ENCODE data around the gene RNF187. TPM values are rescaled to one million over a fixed set of nuclear protein-coding genes. Genes with fewer than 3 reads are reported as not detected.

RNF187 gene
- total RNA-seq, 1 donor from 2014 or later: 193 TPM

DNA sequence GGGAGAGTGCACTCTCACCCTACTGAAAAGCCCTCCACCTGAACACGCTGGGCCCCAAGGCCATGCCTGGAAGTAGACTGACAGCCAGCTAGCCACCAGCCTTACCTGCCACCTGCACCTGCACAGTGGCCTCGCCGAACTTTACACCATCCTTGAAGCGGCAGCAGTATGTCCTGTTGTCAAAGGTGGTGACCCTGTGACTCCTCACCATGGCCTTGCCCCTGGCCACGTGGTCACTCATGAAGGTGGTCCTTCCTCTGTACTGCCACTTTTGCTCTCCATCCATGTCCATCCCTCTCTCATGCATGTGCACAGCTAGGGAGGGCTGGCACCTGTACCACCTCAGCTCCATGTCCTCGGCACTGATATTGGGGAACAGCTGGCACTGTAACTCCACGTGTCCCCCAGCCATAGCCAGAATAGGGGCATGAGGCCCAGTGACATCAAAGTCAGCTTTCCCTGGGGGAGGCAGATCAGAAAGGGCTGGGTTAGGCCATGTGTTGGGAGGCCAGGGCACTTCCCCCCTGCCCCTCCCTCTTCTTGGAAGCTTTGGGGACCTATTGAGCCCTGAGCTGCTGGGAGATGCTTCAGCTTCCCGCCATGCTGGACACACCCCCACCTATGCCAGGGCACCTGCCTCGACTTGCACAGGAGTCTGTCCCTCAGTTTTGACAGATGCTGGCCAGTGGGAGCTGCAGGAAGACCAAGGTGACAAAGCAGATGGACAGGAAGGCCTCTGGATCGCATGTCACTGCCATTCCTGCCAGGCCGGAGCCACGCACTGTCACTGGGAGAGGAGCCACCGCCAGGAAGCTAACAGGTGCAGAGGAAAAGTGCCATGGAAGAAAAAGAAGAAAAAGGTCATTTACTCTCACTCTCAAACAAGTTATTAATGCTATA, 24.6 kb downstream of the RNF187 start:
- TF ChIP-seq, protein P1, sequence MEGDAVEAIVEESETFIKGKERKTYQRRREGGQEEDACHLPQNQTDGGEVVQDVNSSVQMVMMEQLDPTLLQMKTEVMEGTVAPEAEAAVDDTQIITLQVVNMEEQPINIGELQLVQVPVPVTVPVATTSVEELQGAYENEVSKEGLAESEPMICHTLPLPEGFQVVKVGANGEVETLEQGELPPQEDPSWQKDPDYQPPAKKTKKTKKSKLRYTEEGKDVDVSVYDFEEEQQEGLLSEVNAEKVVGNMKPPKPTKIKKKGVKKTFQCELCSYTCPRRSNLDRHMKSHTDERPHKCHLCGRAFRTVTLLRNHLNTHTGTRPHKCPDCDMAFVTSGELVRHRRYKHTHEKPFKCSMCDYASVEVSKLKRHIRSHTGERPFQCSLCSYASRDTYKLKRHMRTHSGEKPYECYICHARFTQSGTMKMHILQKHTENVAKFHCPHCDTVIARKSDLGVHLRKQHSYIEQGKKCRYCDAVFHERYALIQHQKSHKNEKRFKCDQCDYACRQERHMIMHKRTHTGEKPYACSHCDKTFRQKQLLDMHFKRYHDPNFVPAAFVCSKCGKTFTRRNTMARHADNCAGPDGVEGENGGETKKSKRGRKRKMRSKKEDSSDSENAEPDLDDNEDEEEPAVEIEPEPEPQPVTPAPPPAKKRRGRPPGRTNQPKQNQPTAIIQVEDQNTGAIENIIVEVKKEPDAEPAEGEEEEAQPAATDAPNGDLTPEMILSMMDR (IDR thresholded peaks at IDR 0.05): no peak
- Mint-ChIP-seq H3K4me1 (ENCODE audit: low read depth) (no peaks in the 10 kb centered on the region), H3K4me3 (ENCODE audit: unreplicated experiment) (no peak overlapping the region), H3K27ac (ENCODE audit: unreplicated experiment) (no peak overlapping the region), H3K36me3 (ENCODE audit: low read depth) (no peaks in the 10 kb centered on the region), H3K27me3 (ENCODE audit: low read depth) (peaks cover 54% of the 10 kb centered on the region), H3K9me3 (ENCODE audit: low read depth) (no peaks in the 10 kb centered on the region)
- DNase-seq (ENCODE audit: low spot score): no peak

DNA sequence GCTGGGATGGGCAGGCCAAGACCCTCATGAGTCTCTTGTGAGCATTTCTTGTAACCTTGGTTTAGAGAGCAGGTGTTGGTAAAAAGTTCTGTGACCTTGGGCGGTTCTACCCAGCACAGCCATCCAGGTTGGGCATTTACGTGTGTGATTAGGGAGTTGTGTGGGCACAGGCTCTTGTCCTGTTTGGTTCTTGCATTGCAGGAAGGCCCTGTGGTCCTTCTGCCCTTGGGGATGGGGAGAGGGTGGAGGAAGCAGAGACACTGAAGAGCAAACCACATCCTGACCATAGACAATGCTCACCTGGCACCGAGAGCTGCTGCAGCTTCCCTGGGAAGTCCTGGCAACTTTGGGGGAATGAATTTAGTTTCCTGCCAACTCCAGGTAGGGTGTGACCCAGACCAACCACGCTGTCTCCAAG, 25.6 kb downstream of the RNF187 start:
- H3K4me1 Mint-ChIP-seq (ENCODE audit: low read depth): no peaks in the 10 kb centered on the region
- no peak for DNase-seq (ENCODE audit: low spot score)
- H3K36me3 Mint-ChIP-seq (ENCODE audit: low read depth): no peaks in the 10 kb centered on the region
- TF ChIP-seq, protein P1 (IDR thresholded peaks at IDR 0.05): no peak
- peaks cover 60% of the 10 kb centered on the region for H3K27me3 Mint-ChIP-seq (ENCODE audit: low read depth)
- no peaks in the 10 kb centered on the region for H3K9me3 Mint-ChIP-seq (ENCODE audit: low read depth)
- H3K4me3 Mint-ChIP-seq (ENCODE audit: unreplicated experiment): no peak overlapping the region
- H3K27ac Mint-ChIP-seq (ENCODE audit: unreplicated experiment): no peak overlapping the region

DNA sequence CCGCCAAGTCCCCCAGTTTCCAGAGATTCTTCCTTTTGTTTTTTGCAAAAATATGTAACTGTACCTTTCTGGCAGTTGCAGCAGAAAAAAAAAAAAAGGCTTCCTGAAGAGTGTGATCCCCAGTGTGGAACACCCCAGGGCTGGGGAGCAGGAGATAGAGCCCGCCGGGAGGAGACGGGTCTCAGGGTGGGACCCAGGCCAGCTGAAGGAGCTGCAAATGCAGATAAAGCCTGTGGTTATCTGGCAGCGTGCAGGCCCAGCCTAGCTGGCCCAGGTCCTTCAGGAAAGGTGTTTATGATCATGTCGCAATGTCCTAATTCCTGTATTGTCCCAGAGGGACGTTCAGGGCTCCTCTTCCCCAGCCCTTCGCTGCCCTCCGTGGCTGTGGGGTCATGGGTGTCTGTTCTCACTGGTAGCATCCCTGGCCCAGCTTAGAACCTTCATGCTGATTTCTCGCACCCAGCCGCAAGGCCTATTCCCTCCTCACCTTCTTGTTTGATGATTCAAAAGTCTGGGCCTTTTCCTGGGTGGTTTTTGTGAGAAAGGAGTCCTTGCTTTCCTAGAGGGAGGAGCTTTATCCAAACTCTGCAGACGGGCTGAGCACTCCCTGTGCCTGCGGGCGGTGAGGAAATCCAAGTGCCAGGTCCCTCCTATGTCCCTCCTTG, 26.2 kb downstream of the RNF187 start:
- Mint-ChIP-seq H3K9me3 (ENCODE audit: low read depth) (no peaks in the 10 kb centered on the region), H3K4me3 (ENCODE audit: unreplicated experiment) (no peak overlapping the region), H3K4me1 (ENCODE audit: low read depth) (no peaks in the 10 kb centered on the region), H3K27me3 (ENCODE audit: low read depth) (peaks cover 63% of the 10 kb centered on the region), H3K36me3 (ENCODE audit: low read depth) (no peaks in the 10 kb centered on the region), H3K27ac (ENCODE audit: unreplicated experiment) (no peak overlapping the region)
- TF ChIP-seq, protein P1 (IDR thresholded peaks at IDR 0.05): no peak
- no peak for DNase-seq (ENCODE audit: low spot score)

DNA sequence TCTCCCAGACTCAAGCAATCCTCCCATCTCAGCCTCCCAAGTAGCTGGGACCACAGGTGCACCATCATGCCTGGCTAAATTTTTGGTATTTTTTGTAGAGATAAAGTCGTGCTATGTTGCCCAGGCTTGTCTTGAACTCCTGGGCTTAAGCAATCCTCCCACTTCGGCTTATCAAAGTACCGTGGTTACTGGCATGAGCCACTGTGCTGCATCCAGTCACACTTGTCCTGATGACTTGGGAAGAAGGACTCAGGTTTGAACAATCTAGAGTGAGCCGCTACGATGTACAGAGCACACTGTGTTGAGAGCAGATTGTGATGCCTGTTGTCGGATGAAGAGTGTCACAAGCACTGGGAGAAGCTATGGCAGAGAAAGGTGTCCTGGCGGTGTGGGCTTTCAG, 27.2 kb downstream of the RNF187 start:
- Mint-ChIP-seq H3K36me3 (ENCODE audit: low read depth) (no peaks in the 10 kb centered on the region), H3K27ac (ENCODE audit: unreplicated experiment) (no peak overlapping the region), H3K4me1 (ENCODE audit: low read depth) (no peaks in the 10 kb centered on the region), H3K4me3 (ENCODE audit: unreplicated experiment) (no peak overlapping the region), H3K27me3 (ENCODE audit: low read depth) (peaks cover 65% of the 10 kb centered on the region), H3K9me3 (ENCODE audit: low read depth) (no peaks in the 10 kb centered on the region)
- DNase-seq (ENCODE audit: low spot score): no peak
- TF ChIP-seq, protein P1 (IDR thresholded peaks at IDR 0.05): no peak

DNA sequence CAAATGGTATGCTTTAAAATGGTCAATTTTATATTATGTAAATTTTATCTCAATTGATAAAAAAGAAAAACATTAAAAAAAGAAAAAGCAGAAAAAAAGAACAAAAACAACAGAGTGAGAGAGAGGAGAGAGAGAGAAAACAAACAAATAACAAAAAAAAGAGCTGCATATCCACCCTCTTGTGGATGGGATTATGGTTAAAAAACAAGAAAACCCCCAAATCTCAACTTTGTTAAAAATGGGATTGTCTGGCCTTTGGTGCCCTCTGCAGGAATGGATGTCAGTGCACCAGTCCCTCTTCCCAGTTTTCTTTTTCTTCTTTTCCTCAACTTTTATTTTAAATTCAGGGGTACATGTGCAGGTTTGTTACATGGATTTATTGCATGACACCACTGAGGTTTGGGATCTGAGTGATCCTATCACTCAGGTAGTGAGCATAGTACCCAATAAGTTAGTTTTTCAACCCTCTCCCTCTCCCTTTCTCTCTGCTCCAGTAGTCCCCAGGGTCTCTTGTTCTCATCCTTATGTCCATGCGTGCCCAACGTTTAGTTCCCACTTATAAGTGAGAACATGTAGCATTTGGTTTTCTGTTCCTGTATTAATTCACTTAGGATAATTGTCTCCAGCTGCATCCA, 28.1 kb downstream of the RNF187 start:
- Mint-ChIP-seq H3K27ac (ENCODE audit: unreplicated experiment) (no peak overlapping the region), H3K4me1 (ENCODE audit: low read depth) (no peaks in the 10 kb centered on the region), H3K36me3 (ENCODE audit: low read depth) (no peaks in the 10 kb centered on the region), H3K4me3 (ENCODE audit: unreplicated experiment) (no peak overlapping the region), H3K9me3 (ENCODE audit: low read depth) (no peaks in the 10 kb centered on the region), H3K27me3 (ENCODE audit: low read depth) (peaks cover 64% of the 10 kb centered on the region)
- TF ChIP-seq, protein P1 (IDR thresholded peaks at IDR 0.05): peak; percentile 92
- no peak for DNase-seq (ENCODE audit: low spot score)

Measured in chondrocyte (in vitro differentiated cells).